Psoas muscle (tissue), 8 donors: Measurements from ENCODE around the gene C3AR1. TPM values are rescaled to one million over a fixed set of nuclear protein-coding genes. Genes with fewer than 3 reads are reported as not detected.
"Not testable (repeated sequence)": the region's sequence is repeated elsewhere in the genome, so short reads cannot be mapped to it uniquely, and the experiment has no call there.

Experiments used
- ATAC-seq, 4 donors: fragments of 200-7000 bp; cut with Tn5 transposase; one replicate each; pipeline ENCODE4 v1.9.1; 2020; ENCODE audit warnings: moderate library complexity in 3 of 4, mild to moderate bottlenecking in 2 of 4
- DNase-seq, 2 donors: peaks; one replicate each; pipeline ENCODE4 v3.0.0-alpha.2; 2020
- H3K27ac ChIP-seq: fragments of 200-600 bp; one replicate; pipeline ENCODE4 v1.8.0; 2022
- H3K27me3 ChIP-seq, 3 donors: fragments of 200-600 bp in 1 of 3; one replicate each; pipeline versions ENCODE4 v1.6.1 to v1.8.0; 2013 to 2022; ENCODE audit warnings: low read length in 2 of 3, mild to moderate bottlenecking in 2 of 3, moderate library complexity in 1 of 3; ENCODE audit not compliant: insufficient read depth in 3 of 3
- H3K36me3 ChIP-seq, 2 donors: fragments of 200-600 bp in 1 of 2; one replicate each; pipeline versions ENCODE4 v1.6.1 to v1.8.0; 2013 to 2022; ENCODE audit warnings: low read depth in 1 of 2, mild to moderate bottlenecking in 1 of 2, moderate library complexity in 1 of 2; ENCODE audit not compliant: insufficient read depth in 1 of 2
- H3K4me1 ChIP-seq: fragments of 200-600 bp; one replicate; pipeline ENCODE4 v1.8.0; 2022
- H3K4me3 ChIP-seq: fragments of 200-600 bp; one replicate; pipeline ENCODE4 v1.8.0; 2022; ENCODE audit warnings: mild to moderate bottlenecking
- H3K9me3 ChIP-seq: fragments of 200-600 bp; one replicate; pipeline ENCODE4 v1.8.0; 2022
- CTCF ChIP-seq: fragments of 200-600 bp; IDR thresholded peaks from one replicate; pipeline ENCODE4 v1.8.0; 2022; ENCODE audit warnings: antibody characterized with exemption
- WGBS, 3 donors: extraction: QIAGEN DNeasy Blood & Tissue Kit; methylation state at CpG; one replicate each; pipeline versions ENCODE4 v1.1.6 to v1.1.7; 2013; 5-methylcytosine and 5-hydroxymethylcytosine counted together
- intact Hi-C, 2 donors: fragments of 100-400 bp; cut with DNase I; formaldehyde crosslinking; loops; one replicate each; pipeline versions ENCODE4 v1.11.0 to v1.14.2; 2022
- long read RNA-seq, 2 donors: library from polyadenylated mRNA; unstranded; transcript quantifications; one replicate each; pipeline ENCODE4 v2.0.0, GENCODE V29; 2021
- polyA plus RNA-seq, 3 donors: library from polyadenylated mRNA; stranded (reverse); fragments of 200-250 nt; gene quantifications; one replicate each; pipeline ENCODE4 v1.2.3, GENCODE V29; 2013
- total RNA-seq, 4 donors: library from RNA; stranded (reverse); fragmentation: NEBNext Ultra II Directional in 2 of 4; extraction: Animal tissue kit (Norgen Biotek cat#: 25700) in 2 of 4; gene quantifications; one replicate each; pipeline versions ENCODE4 v1.2.1 to v1.2.4, GENCODE V29; 2021 to 2023
- donor health status: healthy with polysubstance abuse.
- donor health status: DM: no; HTN: no; CAD: no; lungs with moderate emphysema.
- donor health status: Bipolar disorder and iron deficiency.
- donor health status: healthy.
- donor health status: DM: yes; HTN: yes; CAD: no.
- donor health status: DM: no; HTN: no; CAD: no.
- donor health status: DM: no; HTN: no; CAD: no.
- donor health status: DM: yes; HTN: yes; CAD: no.

The C3AR1 gene
- total RNA-seq (1 to 10 TPM; 2.9 to 4.9 (median 4.0) TPM), polyA plus RNA-seq (1 to 10 TPM in 1 of 3 donors, under 1 TPM in 2; 0.82 to 1.4 (median 0.91) TPM)
- long read RNA-seq, donor 1, partial matches to known transcripts: 0 of 3 reads
- long read RNA-seq, donor 1, other reads (novel, unspliced or antisense): 0 of 3 reads
- long read RNA-seq, donor 2, partial matches to known transcripts: 0 of 2 reads
- long read RNA-seq, donor 2, other reads (novel, unspliced or antisense): 0 of 2 reads

GRCh38 chr12:8065991-8066594, at the start of gene C3AR1:
Gene C3AR1, minus strand, starts transcription at chr12:8066359. Its CDS starts 6,174 bp downstream, at chr12:8060185.
- Histone ChIP-seq H3K4me1 (no peaks in the 10 kb centered on the region), H3K36me3 (no peaks in the 10 kb centered on the region), H3K27ac (no peak within 1 kb of the TSS), H3K27me3 (no peaks in the 10 kb centered on the region), H3K4me3 (peak within 1 kb of the TSS; percentile 29), H3K9me3 (no peaks in the 10 kb centered on the region)
- no peak for TF ChIP-seq CTCF
- ATAC-seq (peak in 2 of 4 donors; percentile 27 to 35), DNase-seq (no peak)
- intact Hi-C loops: no loop called here
- WGBS, 3 donors: 52 to 61% (median 58%) methylated on average over 2 of the region's 2 CpGs

GRCh38 chr12:8113117-8113516, 47.0 kb upstream of the C3AR1 start:
- DNase-seq, H3K4me1 ChIP-seq, H3K27me3 ChIP-seq, H3K4me3 ChIP-seq, H3K36me3 ChIP-seq, H3K9me3 ChIP-seq, ATAC-seq, H3K27ac ChIP-seq, intact Hi-C loops: not testable (repeated sequence)
- WGBS, 3 donors: 97 to 98% (median 97%) methylated on average over 4 of the region's 4 CpGs

- 0 to 2% (median 2%) methylated on average over 3 of the region's 3 CpGs for WGBS, 3 donors
- Histone ChIP-seq H3K27ac (no peak overlapping the region), H3K36me3 (peaks cover 0 to 6% of the 10 kb centered on the region in 2 donors), H3K4me3 (no peak overlapping the region), H3K27me3 (no peaks in the 10 kb centered on the region), H3K4me1 (no peaks in the 10 kb centered on the region), H3K9me3 (peaks cover 7% of the 10 kb centered on the region)
- DNase-seq (peak; percentile 69 to 73), ATAC-seq (peak; percentile 67 to 80 (median 74))
- intact Hi-C loops: loop anchor here (5.0 kb wide), 1 partner anchor 128 kb away; no protein-coding TSS in a partner anchor
- peak; percentile 97 for TF ChIP-seq CTCF
Observed at GRCh38 chr12:8108808-8109398, 42.7 kb upstream of the C3AR1 start.

GRCh38 chr12:8099235-8099634, 33.1 kb upstream of the C3AR1 start:
- H3K27me3 ChIP-seq: no peaks in the 10 kb centered on the region
- no peaks in the 10 kb centered on the region for H3K9me3 ChIP-seq
- WGBS, 3 donors: 92 to 100% (median 100%) methylated on average over 3 of the region's 3 CpGs
- DNase-seq (no peak), ATAC-seq (no peak)
- no peak overlapping the region for H3K27ac ChIP-seq
- peaks cover 23 to 62% of the 10 kb centered on the region in 2 donors for H3K36me3 ChIP-seq
- intact Hi-C loops: no loop called here
- no peaks in the 10 kb centered on the region for H3K4me1 ChIP-seq
- TF ChIP-seq CTCF: no peak
- H3K4me3 ChIP-seq: no peak overlapping the region

GRCh38 chr12:8096281-8096915, 30.2 kb upstream of the C3AR1 start:
- intact Hi-C loops: no loop called here
- no peak for TF ChIP-seq CTCF

More at GRCh38 chr12:8096281-8096915, 30.2 kb upstream of the C3AR1 start:
- ATAC-seq (no peak), DNase-seq (no peak)
- H3K36me3 ChIP-seq: peaks cover 32 to 90% of the 10 kb centered on the region in 2 donors
- no peak overlapping the region for H3K4me3 ChIP-seq
- no peak overlapping the region for H3K27ac ChIP-seq
- no peaks in the 10 kb centered on the region for H3K9me3 ChIP-seq
- WGBS, 3 donors: 91 to 95% (median 95%) methylated on average over 2 of the region's 2 CpGs
- H3K4me1 ChIP-seq: no peaks in the 10 kb centered on the region
- H3K27me3 ChIP-seq: no peaks in the 10 kb centered on the region
